ENCODE data around the gene SNAI3. TPM values are rescaled to one million over a fixed set of nuclear protein-coding genes. Genes with fewer than 3 reads are reported as not detected.

Gene SNAI3
- total and polyA plus RNA-seq, 2 of the 8 experiments (the other 6 are each of a cell fraction or from before 2014, with no cell fraction given): 8.5 to 13.3 TPM

DNA sequence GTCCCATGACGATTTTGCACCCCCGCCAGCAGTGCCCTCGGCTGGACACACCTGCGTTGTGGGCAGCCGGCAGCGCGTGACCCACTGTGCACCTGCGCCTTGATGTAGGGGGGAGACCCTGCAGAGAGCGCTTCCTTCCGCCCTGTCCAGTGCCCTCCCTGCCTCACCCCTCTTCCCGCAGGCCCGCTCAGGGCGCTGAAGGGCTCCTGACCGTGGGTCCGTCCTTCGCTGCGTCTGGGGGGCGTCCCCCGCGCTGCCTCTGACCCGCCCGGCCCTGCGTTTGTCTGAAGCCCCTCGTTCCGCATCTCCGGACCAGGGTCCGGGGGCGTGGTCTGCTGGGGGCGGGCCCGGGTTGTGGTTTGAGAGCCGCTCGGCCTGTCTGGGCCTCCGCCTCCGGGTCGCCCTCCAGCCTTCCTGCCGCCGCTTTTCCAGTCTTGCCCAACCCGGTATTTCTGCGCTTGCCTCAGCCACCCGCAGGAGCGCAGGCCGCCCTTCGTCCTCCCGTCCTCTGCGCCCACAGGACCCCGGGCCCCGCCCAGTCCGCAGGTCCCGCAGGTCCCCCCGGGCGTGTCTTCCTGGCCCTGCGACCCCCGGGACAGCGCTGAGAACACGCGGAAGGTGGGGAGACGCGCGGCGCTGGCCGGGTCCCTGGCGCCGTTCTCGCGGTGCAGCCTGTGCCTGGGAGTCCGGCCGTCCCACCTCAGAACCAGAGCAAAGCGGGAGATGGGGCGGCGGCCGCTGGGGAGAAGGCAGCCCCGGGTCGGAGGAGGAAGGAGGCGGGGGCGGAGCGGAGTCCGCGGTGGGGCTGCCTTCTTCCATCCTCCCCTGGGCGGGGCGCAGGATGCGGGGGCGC lies 51.9 kb downstream of the SNAI3 start:
- CTCF ChIA-PET (ENCODE audit: partially characterized antibody): interaction anchor here (0.7 to 11.2 kb wide), 12 partner anchors 8 to 95 kb away, joined by 3 to 89 read pairs (median 5); no protein-coding TSS in a partner anchor
- Histone ChIP-seq H3K4me2 (ENCODE audit: insufficient read depth in 1 of 2, low read depth in 2 of 2, low read length in 2 of 2) (peak overlapping the region; percentile 60 to 94), H2AK5ac (ENCODE audit: low read depth, low read length) (no peak overlapping the region), H2BK12ac (ENCODE audit: low read depth, low read length) (no peak overlapping the region), H3K36me3 (ENCODE audit: control insufficient read depth in 2 of 4, insufficient read depth in 4 of 4, low read length in 3 of 4) (peaks cover 4 to 20% (median 11%) of the 10 kb centered on the region in 4 experiments; a peak in 4 of 8 replicates), H4K8ac (ENCODE audit: extremely low read depth, insufficient read depth, low read length) (peak overlapping the region; percentile 62; the same call in 1 of the 2 replicates), H3K27me3 (replicated peaks in 1 of 4; ENCODE audit: control insufficient read depth in 3 of 4, extremely low read depth in 1 of 4, insufficient read depth in 3 of 4, low read length in 3 of 4) (peaks cover 0 to 4% (median 0%) of the 10 kb centered on the region in 4 experiments; a peak in 2 of 7 replicates), H3K9me3 (ENCODE audit: insufficient read depth in 2 of 2, low read depth in 1 of 2, low read length in 1 of 2) (no peaks in the 10 kb centered on the region), H3K79me2 (ENCODE audit: control insufficient read depth in 1 of 2, insufficient read depth in 2 of 2, low read length in 2 of 2) (no peaks in the 10 kb centered on the region), H3K4me3 (ENCODE audit: extremely low read depth in 1 of 4, insufficient read depth in 2 of 4, low read depth in 3 of 4, low read length in 4 of 4) (peak overlapping the region; percentile 39 to 72 (median 48)), H2BK15ac (ENCODE audit: low read length) (no peak overlapping the region), H2BK5ac (ENCODE audit: low read depth, low read length) (peak overlapping the region; percentile 73; the same call in 1 of the 2 replicates), H2BK120ac (replicated peaks; ENCODE audit: low read depth, low read length) (no peak overlapping the region), H3K27ac (ENCODE audit: low read depth, low read length) (no peak overlapping the region), H3K56ac (replicated peaks; ENCODE audit: insufficient read length, low read depth, low read length) (peak overlapping the region; percentile 2), H3K14ac (ENCODE audit: insufficient read length) (no peak overlapping the region), H4K91ac (replicated peaks; ENCODE audit: insufficient read length, low read length) (no peak overlapping the region), H3K4ac (replicated peaks; ENCODE audit: insufficient read length, low read depth, low read length) (peak overlapping the region; percentile 51), H4K20me1 (replicated peaks in 1 of 2; ENCODE audit: control insufficient read depth in 1 of 2, insufficient read depth in 2 of 2, low read length in 2 of 2) (peaks cover 0 to 4% of the 10 kb centered on the region in 2 experiments), H2AFZ (ENCODE audit: low read length) (no peak overlapping the region), H4K5ac (ENCODE audit: insufficient read length, low read depth, low read length) (peak overlapping the region; percentile 65), H3K9ac (replicated peaks in 1 of 4; ENCODE audit: extremely low read depth in 1 of 4, low read depth in 3 of 4, low read length in 3 of 4) (peak overlapping the region in 3 of 4 experiments; percentile 29 to 61 (median 29); a peak in 3 of 7 replicates), H2BK20ac (ENCODE audit: low read length) (no peak overlapping the region), H3K79me1 (ENCODE audit: low read depth, low read length) (no peaks in the 10 kb centered on the region), H3K23ac (ENCODE audit: insufficient read length) (no peak overlapping the region), H3K4me1 (replicated peaks in 1 of 4; ENCODE audit: control insufficient read depth in 3 of 4, insufficient read depth in 4 of 4, low read length in 3 of 4) (peaks cover 5 to 38% (median 21%) of the 10 kb centered on the region in 4 experiments), H3K23me2 (ENCODE audit: low read depth, low read length) (peaks cover 10% of the 10 kb centered on the region), H3K18ac (ENCODE audit: extremely low read depth, low read length) (peak overlapping the region; percentile 71)
- WGBS, 2 experiments (ENCODE audit: extremely low coverage in 1 of 2, insufficient coverage in 1 of 2, insufficient read length in 1 of 2, insufficient replicate concordance in 2 of 2, low coverage in 1 of 2, low lambda C conversion rate in 2 of 2, missing lambda C conversion rate in 1 of 2): 3% methylated on average over 66 of the region's 82 CpGs; no CpG with 5 or more reads in 1 of the 2 experiments
- POLR2A ChIA-PET (ENCODE audit: partially characterized antibody): interaction anchor here (1.0 to 1.8 kb wide), 4 partner anchors 11 to 29 kb away, joined by 3 to 6 read pairs (median 4); partner anchors contain the start of gene MVD
- TF ChIP-seq CEBPB (IDR thresholded peaks at IDR 0.05; ENCODE audit: low read depth, low read length): peak; percentile 69
- TF ChIP-seq SIN3A (conservative IDR thresholded peaks at IDR 0.05 in 1 of 2, IDR thresholded peaks at IDR 0.05 in 1 of 2; ENCODE audit: low read depth in 1 of 2, low read length in 2 of 2): peak; percentile 40 to 63; a peak in 1 of 4 replicates
- no peak for TF ChIP-seq SP2 (IDR thresholded peaks at IDR 0.05; ENCODE audit: low read length)
- TF ChIP-seq POLR2A (IDR thresholded peaks at IDR 0.05; ENCODE audit: control extremely low read depth in 1 of 2, low read depth in 2 of 2, low read length in 2 of 2): peak in 1 of 2 experiments; percentile 2; a peak in 1 of 3 replicates
- no peak for TF ChIP-seq HDAC6 (IDR thresholded peaks at IDR 0.05; ENCODE audit: low read depth, low read length)
- TF ChIP-seq EGR1 (IDR thresholded peaks at IDR 0.05; ENCODE audit: borderline replicate concordance, low read depth, low read length): peak; percentile 85; the same call in 1 of the 2 replicates
- DNase-seq (ENCODE audit: low read depth in 1 of 2, low spot score in 2 of 2): peak in 1 of 2 experiments; percentile 96
- FAIRE-seq: no peak

Measured in H1 (cell line).